Testis (tissue), 2 donors: Measurements from ENCODE around the gene MAP3K7CL.

Experiments
- POLR2A ChIP-seq: fragments of 450-650 bp; IDR thresholded peaks from one replicate; pipeline ENCODE4 v1.6.1; 2017; ENCODE audit warnings: antibody characterized with exemption, mild to moderate bottlenecking, moderate library complexity
- TF ChIP-seq, protein P1 (sequence below), 3 experiments: fragments of 450-650 bp in 2 of 3; fragments of 200-600 bp in 1 of 3; sonication (generic) in 1 of 3; IDR thresholded peaks; one replicate each; pipeline ENCODE4 v1.5.1; 2016 to 2019; ENCODE audit warnings: antibody characterized with exemption in 3 of 3, mild to moderate bottlenecking in 2 of 3, moderate library complexity in 1 of 3

DNA sequence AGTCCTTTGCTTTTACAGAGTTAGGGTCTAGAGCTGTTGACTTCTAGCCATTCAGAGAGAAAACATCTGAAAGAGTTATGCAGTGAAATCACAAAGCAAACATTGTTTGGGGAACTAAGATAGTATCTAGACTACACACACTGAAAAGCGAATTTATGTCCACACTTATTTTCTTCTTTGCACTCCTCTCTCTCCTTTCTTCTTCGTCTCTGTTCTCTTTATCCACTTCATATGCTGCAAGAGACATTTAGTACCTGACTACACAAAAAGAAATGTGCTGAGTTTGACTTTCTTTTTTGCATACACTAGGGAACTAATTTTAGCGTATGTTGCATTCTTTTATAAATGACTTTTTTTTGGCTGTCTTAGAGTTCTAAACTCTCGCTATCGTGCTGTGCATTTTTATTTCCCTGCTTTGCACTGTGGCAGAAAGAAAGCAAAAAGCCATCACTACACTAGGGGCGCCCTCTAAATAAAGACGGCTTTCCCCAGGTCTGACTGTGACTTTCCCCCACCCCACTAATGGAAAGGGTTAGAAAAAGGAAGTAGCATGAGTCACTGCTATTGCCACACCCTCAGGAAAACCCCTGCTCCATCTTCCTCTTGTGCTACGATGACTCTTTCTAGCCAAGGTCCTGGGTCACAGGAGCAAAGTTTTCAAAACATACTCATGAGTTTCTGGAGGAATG, 65.7 kb downstream of the MAP3K7CL start:
- TF ChIP-seq, protein P1, sequence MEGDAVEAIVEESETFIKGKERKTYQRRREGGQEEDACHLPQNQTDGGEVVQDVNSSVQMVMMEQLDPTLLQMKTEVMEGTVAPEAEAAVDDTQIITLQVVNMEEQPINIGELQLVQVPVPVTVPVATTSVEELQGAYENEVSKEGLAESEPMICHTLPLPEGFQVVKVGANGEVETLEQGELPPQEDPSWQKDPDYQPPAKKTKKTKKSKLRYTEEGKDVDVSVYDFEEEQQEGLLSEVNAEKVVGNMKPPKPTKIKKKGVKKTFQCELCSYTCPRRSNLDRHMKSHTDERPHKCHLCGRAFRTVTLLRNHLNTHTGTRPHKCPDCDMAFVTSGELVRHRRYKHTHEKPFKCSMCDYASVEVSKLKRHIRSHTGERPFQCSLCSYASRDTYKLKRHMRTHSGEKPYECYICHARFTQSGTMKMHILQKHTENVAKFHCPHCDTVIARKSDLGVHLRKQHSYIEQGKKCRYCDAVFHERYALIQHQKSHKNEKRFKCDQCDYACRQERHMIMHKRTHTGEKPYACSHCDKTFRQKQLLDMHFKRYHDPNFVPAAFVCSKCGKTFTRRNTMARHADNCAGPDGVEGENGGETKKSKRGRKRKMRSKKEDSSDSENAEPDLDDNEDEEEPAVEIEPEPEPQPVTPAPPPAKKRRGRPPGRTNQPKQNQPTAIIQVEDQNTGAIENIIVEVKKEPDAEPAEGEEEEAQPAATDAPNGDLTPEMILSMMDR (IDR thresholded peaks at IDR 0.05), result no peak
- TF ChIP-seq POLR2A, result no peak
